ENCODE data around the gene KCNH6. TPM values are rescaled to one million over a fixed set of nuclear protein-coding genes. Genes with fewer than 3 reads are reported as not detected.
A peak's percentile ranks its signal among the peaks of the same experiment; 100 is the strongest.

Gene KCNH6
- total RNA-seq, 1 donor from 2014 or later = not detected

GRCh38 chr17:63534816-63535455 lies 11.8 kb downstream of the KCNH6 start:
- no peak for DNase-seq (ENCODE audit: low spot score)

- DNase-seq (ENCODE audit: low spot score) = no peak
Measured at GRCh38 chr17:63535640-63536039, 12.5 kb downstream of the KCNH6 start.

GRCh38 chr17:63537001-63537400 lies 13.8 kb downstream of the KCNH6 start:
- DNase-seq (ENCODE audit: low spot score) = no peak

GRCh38 chr17:63537991-63538692 lies 15.0 kb downstream of the KCNH6 start:
- DNase-seq (ENCODE audit: low spot score) = no peak

GRCh38 chr17:63538693-63539595 lies 15.8 kb downstream of the KCNH6 start:
- DNase-seq (ENCODE audit: low spot score) = no peak

- DNase-seq (ENCODE audit: low spot score) = no peak
Measured at GRCh38 chr17:63540590-63540989, 17.4 kb downstream of the KCNH6 start.

GRCh38 chr17:63542218-63542545 lies 19.0 kb downstream of the KCNH6 start:
- DNase-seq (ENCODE audit: low spot score) = no peak

GRCh38 chr17:63542942-63543821 lies 20.0 kb downstream of the KCNH6 start:
- DNase-seq (ENCODE audit: low spot score) = no peak

- no peak for DNase-seq (ENCODE audit: low spot score)
Measured at GRCh38 chr17:63543822-63544420, 20.8 kb downstream of the KCNH6 start.

- DNase-seq (ENCODE audit: low spot score) = no peak
Measured at GRCh38 chr17:63544467-63545301, 21.5 kb downstream of the KCNH6 start.

GRCh38 chr17:63546308-63547082 lies 23.3 kb downstream of the KCNH6 start:
- DNase-seq (ENCODE audit: low spot score) = no peak

GRCh38 chr17:63547083-63547523 lies 23.9 kb downstream of the KCNH6 start:
- no peak for DNase-seq (ENCODE audit: low spot score)

GRCh38 chr17:63549289-63549945 lies 26.3 kb downstream of the KCNH6 start:
- DNase-seq (ENCODE audit: low spot score) = no peak

- DNase-seq (ENCODE audit: low spot score) = peak; percentile 100
Measured at GRCh38 chr17:63549946-63550816, 27.0 kb downstream of the KCNH6 start, which contains the start of gene DCAF7. TSS of gene DCAF7 (plus strand) at chr17:63550477. CDS start at chr17:63550678, 201 bp downstream.

GRCh38 chr17:63550817-63551639 lies 27.9 kb downstream of the KCNH6 start:
- no peak for DNase-seq (ENCODE audit: low spot score)

GRCh38 chr17:63552211-63552610 lies 29.1 kb downstream of the KCNH6 start:
- no peak for DNase-seq (ENCODE audit: low spot score)

Measured in mucosa of gallbladder (tissue), 1 donor.